C4-2B (cell line): ENCODE results near the gene KNCN.

Experiments used
- H3K27ac ChIP-seq: fragments of 450-650 bp; 2 replicates; pipeline ENCODE4 v1.5.1; 2017
- CTCF ChIP-seq: fragments of 450-650 bp; conservative IDR thresholded peaks from 2 replicates; pipeline ENCODE4 v1.5.1; 2017; ENCODE audit warnings: mild to moderate bottlenecking
- ZFX ChIP-seq: fragments of 450-650 bp; IDR thresholded peaks from 2 replicates; pipeline ENCODE4 v1.6.1; 2017

Gene KNCN

GRCh38 chr1:46496505-46496904 lies 54.9 kb downstream of the KNCN start:
- no peak overlapping the region for H3K27ac ChIP-seq
- TF ChIP-seq ZFX: no peak
- no peak for TF ChIP-seq CTCF

- no peak for TF ChIP-seq CTCF
- no peak overlapping the region for H3K27ac ChIP-seq
Observed at GRCh38 chr1:46495778-46496177, 55.7 kb downstream of the KNCN start.
